Activated T-helper 17 cell treated with anti-CD3 and anti-CD28 coated beads, Interleukin-2, amount 50 U/mL, for 72 hours (primary cell): Measurements from ENCODE around the gene IL18. TPM values are rescaled to one million over a fixed set of nuclear protein-coding genes. Genes with fewer than 3 reads are reported as not detected.
"Not testable (repeated sequence)": the region's sequence is repeated elsewhere in the genome, so short reads cannot be mapped to it uniquely, and the experiment has no call there.

Experiments
- ATAC-seq: fragments of 150-1000 bp; cut with Tn5 transposase; replicated peaks from 2 replicates; pipeline ENCODE4 v1.10.0; 2021; ENCODE audit warnings: mild to moderate bottlenecking, moderate library complexity
- H3K27ac Mint-ChIP-seq: one replicate; pipeline ENCODE4 v1.8.0; 2022; ENCODE audit warnings: mixed read lengths
- H3K27me3 Mint-ChIP-seq: one replicate; pipeline ENCODE4 v1.8.0; 2022; ENCODE audit warnings: mixed read lengths
- H3K36me3 Mint-ChIP-seq: one replicate; pipeline ENCODE4 v1.8.0; 2022; ENCODE audit warnings: low read depth, mild to moderate bottlenecking, mixed read lengths
- H3K4me1 Mint-ChIP-seq: one replicate; pipeline ENCODE4 v1.8.0; 2022; ENCODE audit warnings: mixed read lengths
- H3K4me3 Mint-ChIP-seq: one replicate; pipeline ENCODE4 v1.8.0; 2022; ENCODE audit warnings: mild to moderate bottlenecking, mixed read lengths
- H3K9me3 Mint-ChIP-seq: one replicate; pipeline ENCODE4 v1.8.0; 2022; ENCODE audit warnings: mixed read lengths
- total RNA-seq, 2 donors: library from RNA; stranded (reverse); gene quantifications; one replicate each; pipeline ENCODE4 v1.2.3, GENCODE V29; 2022

IL18 gene
- total RNA-seq, 2 donors from 2014 or later, result not detected

GRCh38 chr11:112178936-112179335 is 15.0 kb upstream of the IL18 start:
- Mint-ChIP-seq H3K4me3 (no peak overlapping the region), H3K27me3 (peaks cover 23% of the 10 kb centered on the region), H3K4me1 (peaks cover 7% of the 10 kb centered on the region), H3K27ac (no peak overlapping the region), H3K9me3 (no peaks in the 10 kb centered on the region), H3K36me3 (no peaks in the 10 kb centered on the region)
- ATAC-seq, result no peak

GRCh38 chr11:112178428-112178827 is 14.5 kb upstream of the IL18 start:
- Mint-ChIP-seq H3K4me1 (peaks cover 7% of the 10 kb centered on the region), H3K36me3 (no peaks in the 10 kb centered on the region), H3K27me3 (peaks cover 20% of the 10 kb centered on the region), H3K4me3 (no peak overlapping the region), H3K9me3 (no peaks in the 10 kb centered on the region), H3K27ac (no peak overlapping the region)
- ATAC-seq, result no peak

GRCh38 chr11:112177589-112177988 is 13.7 kb upstream of the IL18 start:
- H3K4me3 Mint-ChIP-seq, result no peak overlapping the region
- no peak for ATAC-seq
- no peaks in the 10 kb centered on the region for H3K9me3 Mint-ChIP-seq
- H3K36me3 Mint-ChIP-seq, result no peaks in the 10 kb centered on the region
- H3K27ac Mint-ChIP-seq, result no peak overlapping the region
- peaks cover 20% of the 10 kb centered on the region for H3K27me3 Mint-ChIP-seq
- peaks cover 7% of the 10 kb centered on the region for H3K4me1 Mint-ChIP-seq

GRCh38 chr11:112176077-112176476 is 12.2 kb upstream of the IL18 start:
- Mint-ChIP-seq H3K36me3 (no peaks in the 10 kb centered on the region), H3K4me3 (no peak overlapping the region), H3K27ac (no peak overlapping the region), H3K27me3 (peaks cover 20% of the 10 kb centered on the region), H3K9me3 (no peaks in the 10 kb centered on the region), H3K4me1 (peaks cover 7% of the 10 kb centered on the region)
- ATAC-seq, result no peak

- H3K9me3 Mint-ChIP-seq, result no peaks in the 10 kb centered on the region
- no peak overlapping the region for H3K27ac Mint-ChIP-seq
- no peaks in the 10 kb centered on the region for H3K36me3 Mint-ChIP-seq
- peak overlapping the region; percentile 45 for H3K4me3 Mint-ChIP-seq
- peaks cover 20% of the 10 kb centered on the region for H3K27me3 Mint-ChIP-seq
- no peak for ATAC-seq
- peaks cover 7% of the 10 kb centered on the region for H3K4me1 Mint-ChIP-seq
These were observed 11.7 kb upstream of the IL18 start for GRCh38 chr11:112175599-112175952.

GRCh38 chr11:112174789-112175598 is 11.1 kb upstream of the IL18 start, which contains the start of gene BCO2:
Gene BCO2 (plus strand): TSS chr11:112175512. CDS start chr11:112175602, 90 bp downstream.
- H3K27ac Mint-ChIP-seq, result peak within 1 kb of the TSS; percentile 51
- H3K36me3 Mint-ChIP-seq, result no peaks in the 10 kb centered on the region
- H3K4me1 Mint-ChIP-seq, result peaks cover 7% of the 10 kb centered on the region
- peak within 1 kb of the TSS; percentile 45 for H3K4me3 Mint-ChIP-seq
- peaks cover 19% of the 10 kb centered on the region for H3K27me3 Mint-ChIP-seq
- no peaks in the 10 kb centered on the region for H3K9me3 Mint-ChIP-seq
- ATAC-seq, result peak; percentile 93

- no peak overlapping the region for H3K27ac Mint-ChIP-seq
- ATAC-seq, result no peak
- H3K27me3 Mint-ChIP-seq, result peaks cover 12% of the 10 kb centered on the region
- H3K4me1 Mint-ChIP-seq, result peaks cover 7% of the 10 kb centered on the region
- H3K9me3 Mint-ChIP-seq, result no peaks in the 10 kb centered on the region
- H3K4me3 Mint-ChIP-seq, result no peak overlapping the region
- no peaks in the 10 kb centered on the region for H3K36me3 Mint-ChIP-seq
These were observed 9.3 kb upstream of the IL18 start for GRCh38 chr11:112173152-112173551.

GRCh38 chr11:112172362-112172994 is 8.6 kb upstream of the IL18 start:
- Mint-ChIP-seq H3K27ac (no peak overlapping the region), H3K4me1 (peaks cover 7% of the 10 kb centered on the region), H3K4me3 (no peak overlapping the region), H3K9me3 (no peaks in the 10 kb centered on the region), H3K36me3 (no peaks in the 10 kb centered on the region), H3K27me3 (peaks cover 12% of the 10 kb centered on the region)
- ATAC-seq, result peak; percentile 35

GRCh38 chr11:112167145-112167544 is 3.3 kb upstream of the IL18 start, which contains the start of gene TEX12:
Gene TEX12 (plus strand): TSS chr11:112167372. CDS start chr11:112169269, 1,897 bp downstream.
- Mint-ChIP-seq H3K27me3 (peaks cover 10% of the 10 kb centered on the region), H3K9me3 (no peaks in the 10 kb centered on the region), H3K4me3 (no peak within 1 kb of the TSS), H3K4me1 (no peaks in the 10 kb centered on the region), H3K36me3 (no peaks in the 10 kb centered on the region), H3K27ac (no peak within 1 kb of the TSS)
- no peak for ATAC-seq

GRCh38 chr11:112166562-112166961 is 2.7 kb upstream of the IL18 start:
- Mint-ChIP-seq H3K27me3 (peaks cover 10% of the 10 kb centered on the region), H3K4me3 (no peak overlapping the region), H3K27ac (no peak overlapping the region), H3K9me3 (no peaks in the 10 kb centered on the region), H3K4me1 (no peaks in the 10 kb centered on the region), H3K36me3 (no peaks in the 10 kb centered on the region)
- no peak for ATAC-seq

- no peak for ATAC-seq
- H3K36me3 Mint-ChIP-seq, result no peaks in the 10 kb centered on the region
- no peaks in the 10 kb centered on the region for H3K9me3 Mint-ChIP-seq
- H3K27ac Mint-ChIP-seq, result no peak overlapping the region
- no peak overlapping the region for H3K4me3 Mint-ChIP-seq
- no peaks in the 10 kb centered on the region for H3K4me1 Mint-ChIP-seq
- H3K27me3 Mint-ChIP-seq, result peaks cover 10% of the 10 kb centered on the region
These were observed 1.2 kb upstream of the IL18 start for GRCh38 chr11:112165049-112165448.

GRCh38 chr11:112162761-112163546 is 940 bp downstream of the IL18 start:
- no peaks in the 10 kb centered on the region for H3K9me3 Mint-ChIP-seq
- H3K36me3 Mint-ChIP-seq, result no peaks in the 10 kb centered on the region
- ATAC-seq, result no peak
- H3K27me3 Mint-ChIP-seq, result peaks cover 10% of the 10 kb centered on the region
- no peak overlapping the region for H3K27ac Mint-ChIP-seq
- H3K4me3 Mint-ChIP-seq, result no peak overlapping the region
- H3K4me1 Mint-ChIP-seq, result no peaks in the 10 kb centered on the region

GRCh38 chr11:112162200-112162599 is 1.7 kb downstream of the IL18 start:
- ATAC-seq, H3K4me3 Mint-ChIP-seq, H3K36me3 Mint-ChIP-seq, H3K9me3 Mint-ChIP-seq, H3K27me3 Mint-ChIP-seq, H3K27ac Mint-ChIP-seq, H3K4me1 Mint-ChIP-seq: not testable (repeated sequence)

GRCh38 chr11:112161012-112161411 is 2.9 kb downstream of the IL18 start:
- Mint-ChIP-seq H3K9me3 (no peaks in the 10 kb centered on the region), H3K27ac (no peak overlapping the region), H3K36me3 (no peaks in the 10 kb centered on the region), H3K4me1 (peaks cover 5% of the 10 kb centered on the region), H3K27me3 (peaks cover 10% of the 10 kb centered on the region), H3K4me3 (no peak overlapping the region)
- ATAC-seq, result no peak
